Type B pancreatic cell (in vitro differentiated cells): ENCODE measurements around the gene RAP1GAP. TPM values are rescaled to one million over a fixed set of nuclear protein-coding genes. Genes with fewer than 3 reads are reported as not detected.

Experiments used
- DNase-seq: peaks from one replicate; pipeline ENCODE4 v3.0.0; 2021; ENCODE audit warnings: mixed read lengths; ENCODE audit not compliant: unreplicated experiment; ENCODE audit errors: extremely low spot score
- H3K27ac Mint-ChIP-seq: 2 replicates; pipeline ENCODE4 v1.8.0; 2021; ENCODE audit warnings: mild to moderate bottlenecking, mixed read lengths
- H3K27me3 Mint-ChIP-seq: 2 replicates; pipeline ENCODE4 v1.8.0; 2021; ENCODE audit warnings: mixed read lengths
- H3K36me3 Mint-ChIP-seq: 2 replicates; pipeline ENCODE4 v1.8.0; 2021; ENCODE audit warnings: mixed read lengths
- H3K4me1 Mint-ChIP-seq: one replicate; pipeline ENCODE4 v1.8.0; 2021; ENCODE audit warnings: mixed read lengths; ENCODE audit not compliant: unreplicated experiment
- H3K4me3 Mint-ChIP-seq: 2 replicates; pipeline ENCODE4 v1.8.0; 2021; ENCODE audit warnings: mild to moderate bottlenecking, mixed read lengths
- H3K9me3 Mint-ChIP-seq: 2 replicates; pipeline ENCODE4 v1.8.0; 2021; ENCODE audit warnings: mixed read lengths
- total RNA-seq: library from RNA; stranded (reverse); gene quantifications from 2 replicates; pipeline ENCODE4 v1.2.1, GENCODE V29; 2021; ENCODE audit warnings: low replicate concordance
- TF ChIP-seq, protein P1 (sequence below): fragments of 200-600 bp; sonication (generic); conservative IDR thresholded peaks from 2 replicates; pipeline ENCODE4 v1.5.0; 2021; ENCODE audit warnings: antibody characterized with exemption, mild to moderate bottlenecking

RAP1GAP gene
- total RNA-seq, 1 donor from 2014 or later: 18.5 TPM

- DNase-seq: no peak
- H3K4me1 Mint-ChIP-seq: peaks cover 20% of the 10 kb centered on the region
- TF ChIP-seq, protein P1, sequence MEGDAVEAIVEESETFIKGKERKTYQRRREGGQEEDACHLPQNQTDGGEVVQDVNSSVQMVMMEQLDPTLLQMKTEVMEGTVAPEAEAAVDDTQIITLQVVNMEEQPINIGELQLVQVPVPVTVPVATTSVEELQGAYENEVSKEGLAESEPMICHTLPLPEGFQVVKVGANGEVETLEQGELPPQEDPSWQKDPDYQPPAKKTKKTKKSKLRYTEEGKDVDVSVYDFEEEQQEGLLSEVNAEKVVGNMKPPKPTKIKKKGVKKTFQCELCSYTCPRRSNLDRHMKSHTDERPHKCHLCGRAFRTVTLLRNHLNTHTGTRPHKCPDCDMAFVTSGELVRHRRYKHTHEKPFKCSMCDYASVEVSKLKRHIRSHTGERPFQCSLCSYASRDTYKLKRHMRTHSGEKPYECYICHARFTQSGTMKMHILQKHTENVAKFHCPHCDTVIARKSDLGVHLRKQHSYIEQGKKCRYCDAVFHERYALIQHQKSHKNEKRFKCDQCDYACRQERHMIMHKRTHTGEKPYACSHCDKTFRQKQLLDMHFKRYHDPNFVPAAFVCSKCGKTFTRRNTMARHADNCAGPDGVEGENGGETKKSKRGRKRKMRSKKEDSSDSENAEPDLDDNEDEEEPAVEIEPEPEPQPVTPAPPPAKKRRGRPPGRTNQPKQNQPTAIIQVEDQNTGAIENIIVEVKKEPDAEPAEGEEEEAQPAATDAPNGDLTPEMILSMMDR: no peak
- peak overlapping the region; percentile 65 for H3K27ac Mint-ChIP-seq
- H3K9me3 Mint-ChIP-seq: no peaks in the 10 kb centered on the region
- no peaks in the 10 kb centered on the region for H3K36me3 Mint-ChIP-seq
- H3K4me3 Mint-ChIP-seq: peak overlapping the region; percentile 68
- peaks cover 49% of the 10 kb centered on the region for H3K27me3 Mint-ChIP-seq
Measured at GRCh38 chr1:21667348-21668231, 1.6 kb downstream of the RAP1GAP start.

GRCh38 chr1:21666576-21667320 lies 2.4 kb downstream of the RAP1GAP start:
- H3K9me3 Mint-ChIP-seq: no peaks in the 10 kb centered on the region
- no peak for DNase-seq
- peaks cover 11% of the 10 kb centered on the region for H3K4me1 Mint-ChIP-seq
- H3K27me3 Mint-ChIP-seq: peaks cover 48% of the 10 kb centered on the region
- H3K36me3 Mint-ChIP-seq: no peaks in the 10 kb centered on the region
- peak overlapping the region; percentile 65 for H3K27ac Mint-ChIP-seq
- H3K4me3 Mint-ChIP-seq: peak overlapping the region; percentile 68
- TF ChIP-seq, protein P1: no peak

DNA sequence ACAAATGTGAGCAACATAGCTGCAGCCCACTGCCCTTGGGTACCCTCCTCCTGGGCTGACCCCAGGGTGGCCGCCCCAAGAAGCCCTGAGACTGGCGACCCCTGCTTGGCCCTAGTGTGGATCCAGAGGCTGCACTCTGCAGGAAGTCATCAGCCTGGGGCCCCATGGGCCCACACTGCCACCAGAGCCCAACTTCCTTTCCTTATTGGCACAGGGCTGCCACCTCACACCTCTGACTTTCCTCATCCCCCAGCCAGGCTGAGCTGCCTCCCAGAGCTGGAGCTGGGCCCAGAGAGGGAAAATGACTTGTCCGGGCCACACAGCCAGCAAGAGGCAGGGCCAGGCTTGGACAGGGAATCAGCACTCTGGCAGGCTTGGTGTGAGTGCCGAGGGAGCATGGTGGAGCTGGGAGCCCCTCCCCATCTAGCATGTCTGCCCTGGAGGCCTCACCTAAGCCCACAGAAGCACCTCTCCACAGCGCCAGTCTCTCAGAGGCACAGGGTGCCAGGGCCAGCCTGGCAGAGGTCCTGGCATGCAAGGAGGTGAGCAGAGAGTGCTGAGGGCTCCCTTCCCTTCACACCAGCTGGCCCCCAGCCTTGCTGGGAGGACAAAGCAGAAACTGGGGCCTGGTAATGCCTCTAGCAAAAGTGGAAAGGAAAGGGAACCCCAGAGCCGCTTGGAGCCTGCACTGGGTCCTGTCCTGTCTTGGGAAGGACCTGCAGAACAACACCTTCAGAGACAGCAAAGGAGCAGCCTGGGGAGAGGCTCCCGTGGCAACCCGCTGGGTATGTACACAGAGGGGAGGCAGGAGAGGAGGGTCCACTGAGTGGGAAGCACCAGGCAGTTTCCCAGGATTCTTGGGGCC lies 3.2 kb downstream of the RAP1GAP start:
- H3K27ac Mint-ChIP-seq: peak overlapping the region; percentile 65
- peaks cover 50% of the 10 kb centered on the region for H3K27me3 Mint-ChIP-seq
- H3K9me3 Mint-ChIP-seq: no peaks in the 10 kb centered on the region
- H3K4me3 Mint-ChIP-seq: no peak overlapping the region
- TF ChIP-seq, protein P1: no peak
- DNase-seq: peak; percentile 66
- no peaks in the 10 kb centered on the region for H3K36me3 Mint-ChIP-seq
- peaks cover 11% of the 10 kb centered on the region for H3K4me1 Mint-ChIP-seq

DNA sequence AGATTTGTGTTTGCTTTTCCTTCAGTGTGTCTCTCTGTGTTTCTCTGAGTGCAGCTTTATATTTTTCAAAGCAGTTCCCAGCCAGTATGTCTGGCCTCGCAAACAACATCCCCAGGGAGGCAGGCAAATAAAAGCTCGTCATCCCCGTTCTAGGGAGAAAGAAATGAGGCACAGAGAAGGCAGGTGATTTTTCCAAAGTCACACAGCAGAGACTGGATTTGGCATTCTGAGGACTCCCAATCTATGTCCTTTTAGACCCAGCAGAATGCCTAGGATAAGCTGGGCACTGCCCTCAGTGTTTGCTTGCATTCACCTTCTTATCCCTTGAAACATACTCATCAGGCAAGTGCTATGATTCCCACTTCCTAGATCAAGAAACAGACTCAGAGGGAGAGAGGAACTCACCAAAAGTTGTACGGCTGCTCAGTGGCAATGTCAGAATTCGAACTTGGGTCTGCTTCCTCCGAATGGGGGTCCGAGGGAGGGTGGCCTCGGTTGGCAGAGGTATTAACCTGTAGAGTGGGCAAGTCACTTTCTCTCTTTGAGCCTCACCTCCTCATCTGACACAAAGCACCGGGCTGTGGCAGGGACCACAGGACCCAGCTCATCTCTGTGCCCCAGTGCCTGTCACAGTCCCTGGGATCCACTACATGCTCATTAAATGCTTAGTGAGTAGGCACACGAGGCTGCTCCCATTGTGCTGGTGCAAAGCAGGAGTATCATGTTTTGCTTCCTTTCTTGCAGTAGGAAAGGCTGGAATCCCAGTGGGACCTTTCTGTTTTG lies 4.2 kb downstream of the RAP1GAP start:
- DNase-seq: peak; percentile 62
- no peaks in the 10 kb centered on the region for H3K9me3 Mint-ChIP-seq
- no peak overlapping the region for H3K4me3 Mint-ChIP-seq
- no peak overlapping the region for H3K27ac Mint-ChIP-seq
- H3K4me1 Mint-ChIP-seq: peaks cover 11% of the 10 kb centered on the region
- peaks cover 47% of the 10 kb centered on the region for H3K27me3 Mint-ChIP-seq
- H3K36me3 Mint-ChIP-seq: no peaks in the 10 kb centered on the region
- TF ChIP-seq, protein P1: no peak
